Fibroblast of gingiva (primary cell): ENCODE measurements around the gene BSND.

Experiments used
- DNase-seq: peaks from one replicate; pipeline ENCODE4 v3.0.0-alpha.2; 2011; ENCODE audit warnings: low read depth

The BSND gene

DNA sequence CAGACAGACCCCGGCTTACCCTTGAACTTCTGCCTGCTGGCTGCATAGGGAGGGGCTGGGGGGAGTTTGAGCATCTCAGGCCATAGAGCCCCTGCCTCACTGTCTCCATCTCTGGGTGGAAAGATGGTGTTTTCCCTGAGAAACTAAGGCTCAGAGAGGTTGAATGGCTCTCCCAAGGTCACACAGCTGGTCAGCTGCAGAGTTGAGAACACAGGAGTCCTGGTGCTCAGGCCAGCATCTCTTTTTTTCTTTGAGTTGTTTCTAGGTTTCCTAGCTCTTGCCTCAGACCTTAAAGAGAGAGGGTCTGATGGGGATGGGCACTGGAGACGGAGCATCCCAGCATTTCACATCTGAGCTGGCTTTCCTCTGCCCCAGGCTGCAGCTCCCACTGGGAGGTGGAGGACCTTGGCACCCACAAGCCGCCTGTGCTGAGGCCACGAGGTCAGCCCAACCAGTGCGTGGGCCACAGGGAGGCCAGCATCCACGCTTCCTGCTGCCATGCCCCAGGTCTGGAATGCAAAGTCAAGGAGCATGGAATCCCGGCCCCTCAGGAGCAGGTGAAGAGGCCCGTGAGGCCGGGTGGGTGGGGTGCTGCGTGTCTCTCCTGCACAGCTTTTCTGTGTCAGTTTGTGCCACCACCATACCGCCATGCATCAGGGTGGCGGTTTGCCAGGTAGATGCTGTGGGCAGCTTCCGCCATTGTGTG lies 62.4 kb downstream of the BSND start:
- DNase-seq: no peak
